Putamen (tissue), 1 donor: ENCODE measurements around the gene DNAJC7.
"Not testable (repeated sequence)": the region's sequence is repeated elsewhere in the genome, so short reads cannot be mapped to it uniquely, and the experiment has no call there.

Source experiments
- DNase-seq: peaks from one replicate; pipeline ENCODE4 v3.0.0-alpha.2; 2016; ENCODE audit warnings: low spot score

Gene DNAJC7

DNA sequence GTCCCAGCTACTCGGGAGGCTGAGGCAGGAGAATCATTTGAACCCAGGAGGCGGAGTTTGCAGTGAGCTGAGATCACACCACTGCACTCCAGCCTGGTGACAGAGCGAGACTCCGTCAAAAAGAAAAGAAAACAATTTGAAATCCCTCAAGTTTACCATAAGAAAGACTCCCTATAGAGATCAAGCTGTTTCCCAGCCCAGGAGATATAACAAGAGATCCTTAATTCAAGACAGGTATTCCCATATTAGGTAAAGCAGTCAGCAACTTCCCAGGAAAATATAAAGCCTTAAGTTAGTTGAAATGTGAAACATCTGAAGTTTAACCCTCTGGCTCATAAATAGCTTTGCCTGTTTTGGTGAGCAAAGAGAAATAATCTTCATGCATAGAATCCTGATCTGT is 4.9 kb downstream of the DNAJC7 start:
- DNase-seq, result not testable (repeated sequence)

DNA sequence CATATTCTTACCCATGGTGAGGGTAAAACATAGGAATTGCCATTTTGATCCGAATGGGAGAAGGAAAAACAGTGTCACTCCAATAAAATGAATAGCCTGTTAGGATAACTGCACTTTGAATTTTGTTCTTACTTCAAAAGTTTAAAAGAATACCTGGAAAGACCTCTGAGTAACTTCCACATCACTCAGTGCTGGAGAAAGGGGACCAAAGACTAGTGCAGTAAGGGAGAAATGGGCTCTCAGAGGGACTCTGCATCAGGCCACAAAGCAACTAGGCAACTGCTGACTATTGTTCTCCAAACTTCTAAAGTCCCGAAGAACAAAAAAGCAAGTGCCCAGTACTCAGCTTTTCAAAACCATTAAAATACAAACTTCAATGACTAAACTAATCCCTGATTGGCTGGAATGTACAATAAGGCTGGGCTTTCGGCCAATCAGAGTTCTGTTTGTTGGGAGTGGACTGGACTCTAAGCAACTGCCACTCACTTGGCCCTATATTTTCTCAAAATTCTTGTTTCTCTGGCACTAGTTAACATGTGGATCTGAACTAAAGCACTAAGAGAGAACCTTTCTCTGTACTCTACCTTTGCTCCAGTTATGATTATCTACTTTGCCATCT is 6.2 kb downstream of the DNAJC7 start:
- no peak for DNase-seq

DNA sequence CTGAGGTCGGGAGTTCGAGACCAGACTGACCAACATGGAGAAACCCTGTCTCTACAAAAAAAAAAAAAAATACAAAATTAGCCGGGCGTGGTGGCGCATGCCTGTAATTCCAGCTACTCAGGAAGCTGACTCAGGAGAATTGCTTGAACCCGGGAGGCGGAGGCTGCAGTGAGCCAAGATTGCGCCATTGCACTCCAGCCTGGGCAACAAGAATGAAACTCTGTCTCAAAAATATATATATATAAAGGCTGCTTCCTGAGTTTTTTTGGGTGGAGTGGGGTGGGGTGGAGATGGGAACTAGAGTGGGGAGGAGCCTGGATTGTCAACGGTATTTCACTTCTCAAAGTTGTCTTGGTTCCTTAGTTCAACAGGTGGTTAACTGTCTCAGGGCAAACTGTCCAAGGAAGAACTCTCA is 7.0 kb downstream of the DNAJC7 start:
- not testable (repeated sequence) for DNase-seq

DNA sequence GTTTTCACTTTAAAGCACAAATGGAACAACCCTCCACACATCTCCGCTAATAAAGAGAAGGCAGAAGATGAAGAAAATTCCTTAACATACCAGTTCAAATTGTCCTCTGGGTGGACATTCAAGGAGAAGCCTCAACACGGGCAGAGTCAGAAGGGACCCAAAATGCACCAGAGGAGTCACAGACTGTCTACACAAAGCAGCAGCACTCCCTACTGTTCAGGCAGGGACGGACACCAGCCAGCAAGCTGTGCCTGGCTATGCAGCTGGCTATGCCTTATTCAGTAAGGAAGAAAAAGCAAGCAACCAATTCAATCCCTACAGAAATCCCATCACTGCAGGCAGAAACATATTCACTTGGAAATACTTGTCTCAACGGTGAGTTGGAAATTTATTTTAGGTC is 8.1 kb downstream of the DNAJC7 start:
- peak; percentile 86 for DNase-seq

DNA sequence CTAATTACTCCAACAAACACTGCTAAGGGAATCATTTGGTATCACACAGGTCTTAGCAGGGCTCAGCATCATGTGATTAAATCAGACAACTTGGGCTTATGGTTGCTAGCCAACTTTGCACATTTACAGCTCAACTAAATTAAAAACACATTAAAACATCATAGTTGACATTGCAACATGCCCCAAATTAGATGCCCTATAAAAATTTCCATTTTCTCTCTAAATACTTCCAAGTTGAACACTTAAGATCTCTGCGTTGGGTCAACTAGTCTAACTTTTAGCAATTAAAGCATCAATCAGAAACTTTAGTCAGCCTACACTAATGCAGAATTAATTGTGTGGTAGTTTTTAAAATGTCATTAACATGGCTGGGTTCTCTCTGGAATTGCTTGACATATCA is 12.1 kb downstream of the DNAJC7 start:
- no peak for DNase-seq

DNA sequence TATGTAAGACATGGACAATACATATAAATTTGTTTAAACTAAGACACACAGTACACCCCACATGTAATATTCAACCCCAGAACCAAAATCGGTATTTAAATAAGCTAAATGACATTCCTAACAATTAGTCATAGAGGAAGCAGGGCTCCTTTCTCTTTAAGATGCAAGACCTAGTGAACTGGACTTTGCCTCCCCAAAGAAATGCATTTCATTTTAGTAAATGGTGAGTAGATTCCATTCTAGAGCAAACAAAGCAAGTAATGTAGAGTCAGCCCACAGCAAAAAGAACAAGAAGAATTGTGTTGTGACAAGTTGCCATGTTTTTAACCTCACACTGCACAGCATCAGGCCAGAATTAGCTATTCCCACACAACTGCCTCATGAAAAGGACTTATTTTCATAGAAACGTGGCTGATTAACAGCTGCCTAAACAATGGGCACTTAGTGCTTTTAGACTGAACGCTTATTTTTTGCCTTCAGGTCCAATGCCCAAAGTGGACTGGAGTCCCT is 14.4 kb downstream of the DNAJC7 start:
- DNase-seq, result peak; percentile 67

DNA sequence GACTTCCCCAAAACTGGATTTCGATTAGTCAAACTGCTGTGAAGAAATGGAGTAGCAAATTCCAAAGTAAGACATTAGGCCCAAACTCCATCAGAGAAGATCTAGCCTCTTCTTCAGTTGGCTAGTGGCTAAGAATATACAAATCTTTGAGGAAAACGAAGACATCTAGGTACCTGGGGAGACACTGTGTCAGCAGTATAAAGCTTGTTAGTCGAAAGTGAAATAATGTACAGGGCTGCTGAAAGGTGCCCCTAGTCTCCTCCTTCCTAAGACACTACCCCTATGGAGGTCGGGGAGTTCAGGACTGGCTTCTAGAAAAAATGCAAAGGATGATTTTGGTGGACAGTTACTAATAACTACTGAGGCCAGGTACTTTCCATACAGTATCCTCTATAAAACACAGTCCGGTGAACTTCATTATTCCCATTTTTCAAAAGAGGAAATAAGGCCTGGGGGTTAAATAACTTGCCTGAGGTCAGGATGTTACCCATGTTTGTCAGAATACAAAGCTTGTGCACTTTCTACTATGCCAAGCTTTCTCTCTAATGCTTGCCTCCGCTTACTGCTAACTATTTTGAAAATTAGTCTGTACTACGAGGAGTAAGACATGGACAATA is 15.0 kb downstream of the DNAJC7 start:
- DNase-seq, result no peak

DNA sequence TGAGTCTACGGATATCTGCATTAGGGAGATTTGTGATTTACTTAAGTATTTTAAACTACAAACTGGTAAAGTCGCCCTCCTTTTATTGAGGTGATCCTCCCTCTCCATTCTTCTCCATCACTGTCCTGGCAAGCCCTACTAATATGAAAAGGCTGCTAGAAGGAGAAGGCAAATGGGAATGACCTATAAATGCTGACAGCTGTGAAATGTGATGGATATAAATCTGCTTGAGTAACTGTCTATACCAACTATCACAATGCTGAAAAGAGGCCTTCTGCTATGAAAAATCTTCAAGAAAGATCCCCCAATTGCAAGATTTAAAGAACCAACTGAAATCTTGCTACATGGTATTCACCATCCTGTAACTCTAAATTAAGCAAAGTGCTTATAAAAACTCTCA is 15.5 kb downstream of the DNAJC7 start:
- no peak for DNase-seq

DNA sequence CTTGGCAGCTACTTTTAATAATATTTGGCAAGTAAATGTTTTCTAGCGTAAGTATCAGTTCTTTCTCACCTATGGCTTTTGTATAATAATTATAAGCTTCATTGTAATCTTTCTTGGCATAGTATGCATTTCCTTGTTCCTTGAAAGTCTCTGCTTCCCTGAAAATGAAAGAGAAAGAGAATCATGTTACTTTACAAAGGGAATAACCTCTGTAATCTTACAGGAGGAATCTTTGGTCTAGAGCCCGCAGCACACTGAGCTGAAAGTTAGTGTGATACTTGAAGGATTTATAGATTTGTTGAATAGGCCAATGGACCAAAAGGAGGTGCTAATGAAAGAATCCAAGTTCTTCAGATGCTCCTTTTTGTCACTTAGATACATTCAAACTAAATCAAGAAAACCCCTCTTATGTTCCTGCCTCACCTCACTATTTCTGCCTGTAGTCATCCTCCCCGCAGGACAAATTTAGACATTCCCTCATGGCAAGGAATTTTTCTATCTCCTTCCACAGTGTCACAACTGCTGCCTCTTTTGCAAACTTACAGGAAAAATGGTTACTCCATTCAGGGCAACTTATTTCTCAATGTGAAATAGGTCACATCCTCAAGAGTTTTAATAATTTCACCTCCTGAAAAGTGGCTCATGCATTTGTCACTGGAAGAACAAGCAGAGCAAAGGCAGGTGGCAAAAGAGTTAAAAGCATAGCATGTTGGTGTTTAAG is 16.7 kb downstream of the DNAJC7 start:
- DNase-seq, result no peak

DNA sequence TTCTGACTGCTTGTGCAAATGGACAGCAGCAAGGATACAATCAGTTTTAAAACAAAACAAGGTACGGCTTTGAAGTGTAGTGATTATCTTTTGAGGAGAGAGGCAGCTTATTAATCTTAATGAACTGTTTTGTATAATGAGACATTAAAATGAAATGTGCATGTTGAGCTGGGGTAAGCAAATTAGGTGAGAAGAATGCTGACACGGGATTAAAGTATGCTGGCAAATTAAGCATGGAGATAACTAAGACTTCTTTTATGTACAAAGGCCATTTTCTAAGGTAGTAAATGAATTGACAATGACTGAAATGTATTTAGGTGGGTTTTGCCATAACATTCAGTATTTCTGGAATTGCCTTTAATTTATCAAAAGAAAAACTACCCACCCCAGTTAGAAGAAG is 18.7 kb downstream of the DNAJC7 start:
- no peak for DNase-seq

DNA sequence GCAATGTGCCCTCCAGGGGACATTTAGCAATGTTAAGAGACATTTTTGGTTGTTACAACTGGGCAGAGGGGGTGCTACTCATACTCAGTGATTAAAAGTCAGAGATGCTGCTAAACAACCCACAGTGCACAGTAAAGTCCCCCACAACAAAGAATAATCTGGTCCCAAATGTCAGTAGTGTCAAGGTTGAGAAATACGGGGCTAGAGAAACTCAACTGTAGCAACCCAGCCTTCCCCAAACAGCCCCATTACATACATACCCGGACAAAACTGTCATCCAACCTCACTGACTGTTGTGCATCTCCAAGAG is 20.4 kb downstream of the DNAJC7 start:
- no peak for DNase-seq

DNA sequence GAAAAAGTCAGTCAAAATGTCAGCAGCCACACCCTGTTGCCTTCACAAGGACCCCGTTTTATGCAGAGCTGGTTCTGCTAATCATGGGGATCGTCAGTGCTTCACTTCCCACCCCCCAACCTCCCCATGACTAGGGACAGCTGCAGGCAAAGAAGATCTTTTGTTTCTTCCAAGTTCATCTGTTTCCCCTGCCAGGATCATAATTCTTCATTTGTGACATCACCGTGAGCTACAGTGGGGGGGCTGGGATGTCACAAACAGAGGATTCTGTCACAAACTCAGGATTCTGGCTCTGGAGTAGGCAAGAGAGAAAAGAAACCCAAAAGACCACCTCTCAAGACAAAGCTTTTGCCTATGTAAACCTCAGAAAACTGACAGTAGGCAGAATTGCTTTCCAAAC is 24.7 kb downstream of the DNAJC7 start:
- peak; percentile 95 for DNase-seq

DNA sequence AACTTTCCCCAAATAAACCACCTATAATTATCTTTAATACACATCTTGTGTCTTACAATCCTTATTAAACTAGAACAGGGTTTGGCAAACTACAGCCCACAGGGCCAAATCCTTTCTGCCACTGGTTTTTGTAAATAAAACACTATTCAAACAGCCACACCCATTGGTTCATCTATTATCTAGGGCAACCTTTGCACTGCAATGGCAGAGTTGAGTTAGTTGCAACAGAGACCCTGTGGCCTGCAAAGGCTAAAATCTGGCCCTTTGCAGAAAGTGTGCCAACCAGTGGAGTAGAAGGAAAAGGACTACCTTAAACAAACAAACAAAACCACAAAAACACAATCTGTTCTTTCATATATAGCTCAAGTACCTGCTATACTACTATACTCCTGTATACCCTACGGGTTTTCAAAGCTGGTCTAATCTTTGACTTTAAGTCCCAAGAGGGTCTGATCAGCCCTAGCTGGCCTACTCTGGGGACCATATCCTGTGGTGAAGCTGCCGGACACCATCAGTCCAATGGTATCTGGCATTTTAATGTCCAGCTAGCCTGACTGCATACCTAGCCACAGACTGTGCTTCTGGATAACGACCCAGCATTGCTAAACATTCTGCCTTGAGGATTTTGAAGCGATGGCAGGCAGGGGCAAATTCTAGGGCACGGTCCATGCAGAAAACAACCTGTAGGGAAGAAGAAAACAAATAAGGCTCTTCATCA is 27.4 kb downstream of the DNAJC7 start:
- DNase-seq, result no peak

DNA sequence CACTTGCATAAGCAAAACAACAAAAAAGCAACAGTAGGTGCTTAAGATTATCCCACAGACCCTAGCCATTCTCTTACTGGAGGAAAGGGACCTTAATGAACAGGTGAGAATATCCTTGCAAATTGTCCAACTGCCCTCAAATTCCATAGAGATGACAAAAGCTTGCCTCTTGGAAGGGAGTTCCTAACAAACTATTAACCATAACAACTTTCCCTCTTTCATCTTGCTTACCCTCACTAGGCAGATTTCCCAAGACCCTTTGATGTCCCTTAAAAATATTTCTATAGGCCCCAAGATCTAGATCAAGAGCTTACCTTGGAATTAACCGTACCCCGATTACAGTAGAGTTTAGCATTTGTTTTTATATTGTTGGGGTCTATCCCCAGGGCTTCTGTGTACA is 28.8 kb downstream of the DNAJC7 start:
- no peak for DNase-seq

DNA sequence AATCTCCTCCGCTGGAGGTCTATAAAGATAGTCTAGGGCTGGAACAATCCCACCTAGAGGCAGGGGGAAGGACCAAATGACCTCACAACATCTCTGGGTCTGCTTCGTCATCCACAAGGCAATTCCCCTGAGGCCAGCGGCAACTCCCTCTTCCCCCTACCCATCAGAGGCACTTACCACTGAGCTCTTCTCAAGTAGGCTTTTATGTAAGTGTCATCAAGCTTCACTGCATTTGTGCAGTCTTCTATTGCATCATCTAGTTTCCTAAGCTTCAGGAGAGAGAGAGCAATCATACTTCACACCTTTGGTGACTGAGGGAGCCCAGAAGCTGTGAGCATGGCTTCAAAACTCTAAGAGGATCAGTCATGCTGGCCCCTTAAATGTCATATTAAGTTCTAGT is 29.6 kb downstream of the DNAJC7 start:
- DNase-seq, result no peak

DNA sequence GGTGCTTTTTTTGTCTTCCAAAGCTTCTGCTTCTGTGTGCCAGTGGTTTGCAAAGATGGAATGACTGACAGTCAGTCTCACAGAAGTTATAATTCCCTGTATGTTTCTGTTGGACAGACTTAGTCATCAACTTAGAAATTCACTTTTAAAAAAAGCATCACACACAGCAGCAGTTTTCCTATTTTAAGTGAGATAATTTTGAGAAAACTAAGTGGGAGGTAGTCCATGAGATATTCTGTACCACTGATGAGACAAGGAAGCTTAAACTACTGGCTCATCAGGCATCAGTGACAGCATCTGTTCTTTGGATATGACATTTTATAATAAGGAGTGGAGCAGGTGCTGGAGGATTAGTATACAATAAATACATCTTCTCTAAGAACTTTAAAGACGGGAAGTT is 30.6 kb downstream of the DNAJC7 start:
- peak; percentile 66 for DNase-seq

DNA sequence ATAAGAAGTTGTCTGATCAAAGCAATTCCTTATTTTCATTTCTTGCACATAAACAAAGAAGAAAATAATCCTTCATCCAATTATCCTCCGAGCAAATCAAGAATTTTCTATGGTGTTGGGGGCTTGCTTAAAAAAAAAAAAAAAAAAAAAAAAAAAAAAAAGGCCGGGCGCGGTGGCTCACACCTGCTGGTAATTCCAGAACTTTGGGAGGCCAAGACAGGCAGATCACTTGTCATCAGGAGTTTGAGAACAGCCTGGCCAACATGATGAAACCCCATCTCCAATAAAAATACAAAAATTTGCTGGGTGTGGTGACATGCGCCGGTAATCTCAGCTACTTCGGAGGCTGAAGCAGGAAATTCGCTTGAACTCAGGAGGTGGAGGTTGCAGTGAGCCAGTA is 31.3 kb downstream of the DNAJC7 start:
- DNase-seq, result no peak

DNA sequence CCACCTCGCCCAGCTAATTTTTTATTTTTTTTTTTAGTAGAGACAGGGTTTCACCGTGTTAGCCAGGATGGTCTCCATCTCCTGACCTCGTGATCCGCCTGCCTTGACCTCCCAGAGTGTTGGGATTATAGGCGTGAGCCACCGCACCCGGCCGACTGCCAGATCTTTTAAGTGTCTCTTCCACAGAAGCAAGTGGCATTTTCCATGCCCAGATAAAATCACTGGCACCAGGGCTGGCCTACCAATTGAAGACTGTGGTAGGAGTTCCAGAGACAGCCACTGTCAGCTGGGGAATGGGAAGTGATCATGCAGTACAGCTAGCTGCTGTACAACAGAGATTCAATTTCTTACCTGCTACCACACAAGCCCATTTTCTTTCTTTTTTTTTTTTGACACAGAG is 32.8 kb downstream of the DNAJC7 start:
- DNase-seq, result no peak

DNA sequence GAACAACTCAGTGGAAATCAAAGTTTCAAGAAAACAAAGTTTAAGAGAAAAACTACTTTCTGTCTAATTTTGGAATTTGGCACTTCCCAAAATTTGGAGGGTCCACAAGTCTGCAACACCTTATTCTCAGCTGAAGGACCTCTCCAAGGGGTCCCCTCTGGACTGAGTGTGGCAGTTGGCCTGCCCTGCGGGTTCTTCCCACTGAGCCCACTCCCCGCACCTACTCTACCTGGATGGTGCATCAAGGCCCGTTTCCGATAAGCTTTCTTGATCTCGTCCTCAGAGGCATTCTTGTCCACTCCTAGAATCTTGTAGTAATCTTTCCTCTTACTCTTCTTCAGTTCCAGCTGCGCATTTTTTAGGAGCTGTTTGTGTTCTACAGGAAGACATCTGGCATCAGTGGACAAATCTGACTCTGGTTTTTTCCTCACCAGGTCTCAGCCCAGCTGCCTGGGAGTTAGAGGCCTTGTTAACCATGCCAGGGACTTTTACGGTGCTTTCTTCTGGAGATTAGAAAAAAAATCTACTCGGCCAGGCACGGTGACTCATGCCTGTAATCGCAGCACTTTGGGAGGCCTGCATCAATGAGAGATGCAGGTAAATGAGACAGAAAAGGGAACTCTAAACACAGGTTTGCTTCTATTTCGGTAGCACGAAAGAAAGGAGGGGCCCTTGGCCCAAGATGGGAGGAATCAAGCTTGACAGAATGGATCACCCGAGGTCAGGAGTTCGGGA is 35.0 kb downstream of the DNAJC7 start:
- no peak for DNase-seq

DNA sequence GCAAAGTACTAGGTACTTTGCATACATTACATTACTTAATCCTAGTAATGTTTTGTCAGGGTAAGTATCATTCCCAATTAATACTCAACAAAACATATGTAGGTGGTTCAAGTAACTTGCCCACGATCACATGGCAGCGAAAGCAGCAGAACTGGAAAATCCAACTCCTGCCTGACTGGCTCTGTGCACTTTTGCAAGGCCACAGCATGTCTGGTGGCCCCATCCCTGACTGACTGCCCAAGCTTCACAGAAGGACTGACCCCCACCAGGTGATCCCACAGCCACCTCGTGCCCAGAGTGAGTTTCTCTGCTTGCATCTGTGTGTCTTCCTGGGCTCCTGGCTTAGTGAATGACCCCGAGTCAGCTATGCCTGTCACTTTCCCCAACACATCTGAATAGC is 39.2 kb downstream of the DNAJC7 start:
- no peak for DNase-seq

DNA sequence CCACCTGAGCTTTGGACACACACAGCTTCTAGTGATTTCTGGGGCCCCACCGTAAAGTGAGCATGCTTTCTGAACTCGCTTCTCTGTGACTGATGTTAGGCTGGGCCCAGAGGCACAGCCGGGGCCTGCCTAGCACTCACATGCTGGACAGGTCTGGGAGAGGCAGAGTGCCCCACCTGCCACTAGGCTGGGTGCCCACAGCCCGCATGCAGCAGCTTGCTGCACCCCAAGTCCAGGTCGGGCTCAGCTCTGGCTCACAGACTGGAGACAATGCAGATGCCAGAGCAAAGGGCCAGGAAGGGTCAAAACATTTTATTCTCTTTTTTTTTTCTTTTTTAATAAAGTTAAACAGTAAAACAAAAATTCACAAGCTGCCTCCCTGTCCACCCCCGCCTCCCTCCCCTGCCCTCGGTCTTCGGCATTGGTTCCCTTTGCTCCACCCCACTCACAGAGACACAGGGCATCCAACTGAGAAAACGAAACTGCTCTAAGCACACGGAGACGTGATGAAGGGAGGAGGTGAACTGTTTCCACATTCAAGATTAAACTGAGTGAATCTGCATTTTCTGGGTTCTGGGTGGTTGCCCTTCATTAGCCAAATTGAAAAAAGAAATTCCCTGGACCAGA is 41.0 kb downstream of the DNAJC7 start:
- peak; percentile 50 for DNase-seq
